KBM-7 (cell line): ENCODE measurements around the gene P2RX5.

Experiments used
- DNase-seq: peaks from one replicate; pipeline ENCODE4 v3.0.0-alpha.2; 2015
- in situ Hi-C: fragments of 300-500 bp; cut with MboI; formaldehyde crosslinking; loops from 2 replicates; pipeline ENCODE4 v1.14.3; 2020; ENCODE audit warnings: low sequenced_read_pairs, low pct_unique_long_range_greater_than_20kb, mixed read lengths

Gene P2RX5

DNA sequence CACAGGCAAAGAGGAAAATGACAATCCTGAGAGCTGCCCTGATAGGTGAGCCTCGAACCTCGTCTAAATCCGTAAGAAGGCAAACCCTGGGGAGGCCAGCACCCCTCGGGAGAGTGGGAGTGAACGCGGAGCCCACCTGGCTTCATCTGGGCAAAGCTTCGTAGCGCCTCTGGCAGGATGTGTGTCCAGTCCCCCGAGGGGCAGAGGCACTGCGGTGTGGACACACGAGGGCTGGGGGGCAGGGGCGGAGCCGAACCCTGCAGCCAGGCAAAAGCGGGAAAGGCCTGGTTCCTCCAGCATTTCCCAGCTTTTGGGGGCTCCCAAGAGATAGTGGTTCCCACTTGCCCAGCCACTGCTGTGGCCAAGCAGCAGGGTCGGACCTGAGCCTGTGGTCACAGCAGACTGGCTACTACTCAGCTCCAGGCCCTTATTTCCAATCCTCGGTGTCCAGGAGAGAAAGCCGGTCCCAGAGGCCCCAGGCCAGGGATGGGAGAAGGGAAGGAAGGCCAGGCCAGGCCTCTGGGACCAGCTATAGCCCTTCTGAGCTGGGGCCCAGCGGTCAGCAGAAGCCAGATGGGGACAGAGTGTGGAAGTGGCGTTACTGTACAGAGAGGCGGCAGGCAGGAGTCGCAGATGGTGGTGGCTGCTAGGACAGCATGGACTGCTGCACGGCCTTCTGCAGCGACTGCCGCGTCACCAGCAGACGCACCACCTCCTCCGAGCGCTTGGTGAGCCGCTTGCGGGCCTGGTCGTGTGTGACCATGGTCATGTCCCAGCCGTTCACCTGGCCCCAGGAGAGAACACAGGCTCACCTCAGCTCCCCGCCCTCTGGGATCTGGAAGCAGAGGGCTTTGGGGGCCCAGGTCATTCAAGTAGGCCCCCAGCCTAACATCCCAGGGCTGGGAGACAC lies 32.6 kb downstream of the P2RX5 start:
- DNase-seq = no peak
- in situ Hi-C loops = loop anchor here (25.0 kb wide), 1 partner anchor 626 kb away; no protein-coding TSS in a partner anchor

GRCh38 chr17:3660311-3660891 lies 35.6 kb downstream of the P2RX5 start:
- in situ Hi-C loops = loop anchor here (25.0 kb wide), 1 partner anchor 623 kb away; no protein-coding TSS in a partner anchor
- no peak for DNase-seq

DNA sequence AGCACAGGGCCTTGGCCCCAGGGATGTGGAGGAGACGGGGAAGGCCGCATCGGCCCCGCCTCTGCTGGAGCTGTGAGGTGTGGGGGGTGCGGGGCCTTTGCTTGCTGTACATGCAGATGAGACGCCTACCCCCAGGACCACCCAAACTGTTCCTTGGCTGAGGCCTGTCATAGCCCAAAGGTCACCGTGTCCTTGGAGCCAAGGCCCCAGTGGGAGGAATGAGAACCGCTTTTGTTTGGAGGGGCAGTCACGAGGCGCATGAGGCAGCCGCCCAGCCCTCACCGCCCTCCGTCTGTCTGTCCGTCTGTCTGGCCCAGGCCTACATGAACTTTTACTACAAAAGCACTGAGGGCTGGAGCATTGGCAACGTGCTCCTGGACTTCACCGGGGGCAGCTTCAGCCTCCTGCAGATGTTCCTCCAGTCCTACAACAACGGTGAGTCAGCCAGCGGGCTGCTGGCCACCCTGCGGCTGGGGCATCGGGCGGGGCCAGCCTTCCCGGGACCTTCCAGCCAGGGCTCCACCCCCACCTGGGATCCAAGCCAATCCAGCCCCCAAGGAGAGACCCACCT lies 36.3 kb downstream of the P2RX5 start:
- in situ Hi-C loops = loop anchor here (25.0 kb wide), 1 partner anchor 622 kb away; no protein-coding TSS in a partner anchor
- no peak for DNase-seq

- DNase-seq = no peak
- in situ Hi-C loops = loop anchor here (25.0 kb wide), 1 partner anchor 622 kb away; no protein-coding TSS in a partner anchor
These were observed 37.0 kb downstream of the P2RX5 start for GRCh38 chr17:3658784-3659449.

GRCh38 chr17:3657874-3658783 lies 37.8 kb downstream of the P2RX5 start:
- DNase-seq = no peak
- in situ Hi-C loops = loop anchor here (25.0 kb wide), 1 partner anchor 621 kb away; no protein-coding TSS in a partner anchor

- in situ Hi-C loops = loop anchor here (25.0 kb wide), 1 partner anchor 620 kb away; no protein-coding TSS in a partner anchor
- no peak for DNase-seq
These were observed 38.4 kb downstream of the P2RX5 start for GRCh38 chr17:3657588-3657869.

DNA sequence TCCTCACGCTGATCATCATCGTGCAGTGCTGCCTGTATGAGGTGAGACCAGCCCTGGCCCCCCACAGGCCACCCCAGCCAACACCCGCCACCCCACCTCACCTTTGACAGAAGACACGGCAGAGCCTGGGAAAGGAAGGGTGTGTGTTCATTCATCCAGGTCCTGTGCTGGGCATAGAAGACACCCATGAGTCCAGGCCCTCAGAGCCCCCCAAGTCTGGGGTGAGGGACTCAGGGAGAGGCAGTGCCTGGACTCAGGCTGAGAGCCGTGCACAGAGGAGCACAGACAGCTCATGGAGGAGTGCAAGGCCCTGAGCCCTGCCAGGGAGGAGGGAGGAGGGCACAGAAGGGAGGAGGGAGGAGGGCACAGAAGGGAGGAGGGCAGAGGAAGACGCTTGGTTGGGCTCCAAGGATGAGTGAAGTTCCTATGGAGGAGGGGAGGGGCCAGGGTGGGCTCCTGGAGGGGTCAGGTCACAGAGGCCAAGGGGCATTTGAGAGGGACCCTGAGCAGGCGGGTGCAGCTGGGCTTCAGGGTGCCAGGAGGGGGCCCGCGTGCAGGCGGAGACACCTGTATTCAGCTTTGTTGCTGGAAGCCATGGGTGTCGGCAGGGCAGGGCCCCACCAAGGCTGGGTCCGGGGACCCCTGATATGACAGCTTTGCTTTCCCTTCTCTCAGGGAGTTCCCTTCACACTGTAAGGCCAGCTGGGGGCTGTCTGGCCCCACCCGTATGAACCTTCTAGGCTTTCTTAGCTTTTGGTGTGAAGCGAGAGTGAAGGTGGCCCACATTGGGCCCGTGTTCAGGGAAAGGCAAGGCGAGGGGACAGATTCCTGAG lies 39.0 kb downstream of the P2RX5 start:
- in situ Hi-C loops = loop anchor here (25.0 kb wide), 1 partner anchor 620 kb away; no protein-coding TSS in a partner anchor
- no peak for DNase-seq

- in situ Hi-C loops = loop anchor here (25.0 kb wide), 1 partner anchor 619 kb away; no protein-coding TSS in a partner anchor
- DNase-seq = no peak
These were observed 39.6 kb downstream of the P2RX5 start for GRCh38 chr17:3656353-3656752.

GRCh38 chr17:3655766-3656165 lies 40.2 kb downstream of the P2RX5 start:
- in situ Hi-C loops = loop anchor here (25.0 kb wide), 1 partner anchor 618 kb away; no protein-coding TSS in a partner anchor

GRCh38 chr17:3647769-3648555 lies 48.0 kb downstream of the P2RX5 start:
- in situ Hi-C loops = no loop called here
- peak; percentile 62 for DNase-seq

More at GRCh38 chr17:3655766-3656165, 40.2 kb downstream of the P2RX5 start:
- no peak for DNase-seq

DNA sequence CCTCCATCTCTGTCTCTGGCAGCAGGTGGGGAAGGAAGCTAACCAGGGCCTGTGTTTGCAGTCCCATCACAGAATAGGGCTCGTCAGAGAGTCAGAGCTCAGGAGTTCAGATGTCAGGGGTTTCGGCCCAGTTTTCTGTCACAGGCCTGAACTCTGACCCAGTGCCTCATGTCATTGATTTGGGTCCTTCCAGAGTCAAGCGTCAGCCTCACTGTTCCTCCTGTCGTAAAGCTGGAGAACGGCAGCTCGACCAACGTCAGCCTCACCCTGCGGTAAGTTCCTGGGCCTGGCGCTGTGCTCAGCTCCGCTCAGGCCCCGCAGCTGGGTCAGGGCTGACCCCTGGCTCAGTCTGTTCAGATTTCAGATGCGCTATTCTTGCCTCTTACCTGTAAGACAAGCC lies 48.7 kb downstream of the P2RX5 start:
- DNase-seq = no peak
- in situ Hi-C loops = no loop called here

GRCh38 chr17:3645310-3645709 lies 50.6 kb downstream of the P2RX5 start:
- DNase-seq = no peak
- in situ Hi-C loops = no loop called here

DNA sequence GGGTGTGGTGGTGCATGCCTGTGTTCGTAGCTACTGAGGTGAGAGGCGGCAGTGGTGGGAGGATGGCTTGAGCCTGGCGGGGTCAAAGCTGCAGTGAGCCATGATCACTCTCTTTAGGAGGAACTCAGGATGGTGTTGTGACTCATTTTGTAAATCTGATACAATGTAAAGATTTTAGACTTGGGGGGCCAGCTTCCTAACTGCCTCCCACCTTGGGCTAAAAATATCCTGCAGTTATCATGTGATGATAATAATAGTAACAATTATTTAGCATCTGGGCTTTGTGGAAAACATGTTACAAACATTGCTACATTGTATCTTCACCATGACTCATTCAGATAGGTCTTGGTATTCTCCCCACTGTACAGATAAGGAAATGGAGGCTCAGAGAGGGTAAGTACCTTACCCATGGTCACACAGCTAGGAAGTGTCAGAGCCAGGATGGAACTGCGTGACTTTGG lies 52.0 kb downstream of the P2RX5 start:
- in situ Hi-C loops = no loop called here
- DNase-seq = peak; percentile 28

GRCh38 chr17:3641717-3642486 lies 54.1 kb downstream of the P2RX5 start:
- no peak for DNase-seq
- in situ Hi-C loops = no loop called here

DNA sequence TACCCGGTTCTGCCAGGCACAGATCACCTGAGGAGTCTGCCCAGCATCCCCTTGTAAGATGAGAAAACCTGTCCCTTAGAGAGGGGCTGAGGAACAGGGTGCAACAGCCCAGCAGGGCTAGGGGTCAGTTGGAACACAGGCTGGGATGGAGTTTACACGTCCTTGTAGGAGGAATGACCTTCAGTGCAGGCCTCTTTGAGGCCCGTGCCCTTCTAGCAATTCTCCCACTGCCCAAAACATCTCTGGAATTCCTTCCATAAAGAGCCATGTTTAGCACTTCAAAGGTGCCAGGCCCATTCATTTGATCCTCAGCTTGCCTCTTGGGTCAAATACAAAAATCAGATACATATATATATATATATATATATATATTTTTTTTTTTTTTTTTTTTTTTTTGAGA lies 54.9 kb downstream of the P2RX5 start:
- in situ Hi-C loops = no loop called here
- DNase-seq = no peak

DNA sequence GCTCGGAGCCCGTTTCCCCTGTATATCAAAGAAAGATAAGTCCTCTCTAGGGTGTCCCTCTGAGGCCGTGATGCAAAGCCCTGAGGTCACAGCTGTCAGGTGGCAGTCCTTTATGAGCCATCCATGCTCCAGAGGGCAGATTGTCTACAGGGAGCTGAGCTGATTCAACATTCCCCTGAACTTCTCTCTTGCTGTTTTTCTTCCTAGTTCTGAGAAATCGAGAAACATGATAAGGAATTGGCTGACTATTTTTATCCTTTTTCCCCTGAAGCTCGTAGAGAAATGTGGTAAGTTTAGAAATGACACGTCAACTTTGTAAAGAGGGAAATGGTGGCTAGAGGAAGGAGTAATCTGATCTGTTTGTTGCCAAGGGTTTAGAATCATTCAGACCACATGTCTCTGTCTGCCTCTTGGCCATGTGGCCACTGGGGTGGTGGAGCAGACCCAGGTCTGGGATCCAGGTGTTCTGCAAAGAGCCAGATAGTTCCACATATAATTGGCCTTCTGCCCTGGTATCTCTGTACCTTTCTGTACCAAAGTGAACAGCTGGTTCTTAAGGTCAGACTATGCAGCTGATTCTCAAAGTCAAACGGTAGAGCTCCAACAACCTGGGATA lies 55.9 kb downstream of the P2RX5 start:
- in situ Hi-C loops = no loop called here
- peak; percentile 97 for DNase-seq
